Smooth muscle cell (in vitro differentiated cells): Measurements from ENCODE around the gene FAM131B. TPM values are rescaled to one million over a fixed set of nuclear protein-coding genes. Genes with fewer than 3 reads are reported as not detected.
A peak's percentile ranks its signal among the peaks of the same experiment; 100 is the strongest.

Experiments
- DNase-seq: peaks from one replicate; lab custom pipeline; 2025; ENCODE audit not compliant: unreplicated experiment; lab: John Stamatoyannopoulos, UW
- H2AFZ ChIP-seq: fragments of 200-600 bp; sonication (generic); 2 replicates; pipeline ENCODE4 v1.6.0; 2016; ENCODE audit warnings: antibody characterized with exemption, low read depth, mild to moderate bottlenecking
- H3F3A ChIP-seq: fragments of 200-600 bp; sonication (generic); 2 replicates; pipeline ENCODE4 v1.6.0; 2017; ENCODE audit warnings: antibody characterized with exemption, low read depth
- H3K27ac ChIP-seq: fragments of 200-600 bp; sonication (generic); 2 replicates; pipeline ENCODE4 v1.5.1; 2016; ENCODE audit warnings: low read depth, mild to moderate bottlenecking
- H3K27me3 ChIP-seq: fragments of 200-600 bp; sonication (generic); 2 replicates; pipeline ENCODE4 v1.6.1; 2016; ENCODE audit warnings: low read depth, mild to moderate bottlenecking
- H3K36me3 ChIP-seq: fragments of 200-600 bp; sonication (generic); 2 replicates; pipeline ENCODE4 v1.5.1; 2016; ENCODE audit warnings: low read depth
- H3K4me1 ChIP-seq: fragments of 200-600 bp; sonication (generic); 2 replicates; pipeline ENCODE4 v1.5.1; 2016; ENCODE audit warnings: low read depth
- H3K4me2 ChIP-seq: fragments of 200-600 bp; sonication (generic); 2 replicates; pipeline ENCODE4 v1.6.0; 2016; ENCODE audit warnings: mild to moderate bottlenecking
- H3K4me3 ChIP-seq: fragments of 200-600 bp; sonication (generic); 2 replicates; pipeline ENCODE4 v1.5.1; 2016; ENCODE audit warnings: mild to moderate bottlenecking
- H3K79me2 ChIP-seq: fragments of 200-600 bp; sonication (generic); 2 replicates; pipeline ENCODE4 v1.6.0; 2016; ENCODE audit warnings: low read depth, mild to moderate bottlenecking
- H3K9ac ChIP-seq: fragments of 200-600 bp; sonication (generic); 2 replicates; pipeline ENCODE4 v1.6.0; 2016; ENCODE audit warnings: low read depth
- H3K9me3 ChIP-seq: fragments of 200-600 bp; sonication (generic); replicated peaks from 2 replicates; pipeline ENCODE4 v1.5.1; 2016; ENCODE audit warnings: low read depth
- H4K20me1 ChIP-seq: fragments of 200-600 bp; sonication (generic); 2 replicates; pipeline ENCODE4 v1.6.0; 2016; ENCODE audit warnings: low read depth
- WGBS: methylation state at CpG from one replicate; pipeline ENCODE4 v1.1.7; 2016; ENCODE audit warnings: low lambda C conversion rate; 5-methylcytosine and 5-hydroxymethylcytosine counted together
- polyA plus RNA-seq: library from polyadenylated mRNA; unstranded; fragments of >200 nt; fragmentation: Nextera tagmentation; extraction: Ambion mirVana; gene quantifications from 2 replicates; pipeline ENCODE4 v1.2.1, GENCODE V29; 2016
- total RNA-seq: library from RNA; depleted of rRNA; stranded (reverse); fragments of >200 nt; gene quantifications from 2 replicates; pipeline ENCODE4 v1.2.3, GENCODE V29; 2014
- TF ChIP-seq, protein P1 (sequence below): fragments of 200-600 bp; sonication (generic); IDR thresholded peaks from 2 replicates; pipeline ENCODE4 v1.5.1; 2017; ENCODE audit warnings: borderline replicate concordance, mild to moderate bottlenecking, antibody characterized with exemption; ENCODE audit not compliant: insufficient read depth, poor library complexity, severe bottlenecking

Gene FAM131B
- total and polyA plus RNA-seq, 2 experiments from 2014 or later: 0.03 to 0.31 TPM

DNA sequence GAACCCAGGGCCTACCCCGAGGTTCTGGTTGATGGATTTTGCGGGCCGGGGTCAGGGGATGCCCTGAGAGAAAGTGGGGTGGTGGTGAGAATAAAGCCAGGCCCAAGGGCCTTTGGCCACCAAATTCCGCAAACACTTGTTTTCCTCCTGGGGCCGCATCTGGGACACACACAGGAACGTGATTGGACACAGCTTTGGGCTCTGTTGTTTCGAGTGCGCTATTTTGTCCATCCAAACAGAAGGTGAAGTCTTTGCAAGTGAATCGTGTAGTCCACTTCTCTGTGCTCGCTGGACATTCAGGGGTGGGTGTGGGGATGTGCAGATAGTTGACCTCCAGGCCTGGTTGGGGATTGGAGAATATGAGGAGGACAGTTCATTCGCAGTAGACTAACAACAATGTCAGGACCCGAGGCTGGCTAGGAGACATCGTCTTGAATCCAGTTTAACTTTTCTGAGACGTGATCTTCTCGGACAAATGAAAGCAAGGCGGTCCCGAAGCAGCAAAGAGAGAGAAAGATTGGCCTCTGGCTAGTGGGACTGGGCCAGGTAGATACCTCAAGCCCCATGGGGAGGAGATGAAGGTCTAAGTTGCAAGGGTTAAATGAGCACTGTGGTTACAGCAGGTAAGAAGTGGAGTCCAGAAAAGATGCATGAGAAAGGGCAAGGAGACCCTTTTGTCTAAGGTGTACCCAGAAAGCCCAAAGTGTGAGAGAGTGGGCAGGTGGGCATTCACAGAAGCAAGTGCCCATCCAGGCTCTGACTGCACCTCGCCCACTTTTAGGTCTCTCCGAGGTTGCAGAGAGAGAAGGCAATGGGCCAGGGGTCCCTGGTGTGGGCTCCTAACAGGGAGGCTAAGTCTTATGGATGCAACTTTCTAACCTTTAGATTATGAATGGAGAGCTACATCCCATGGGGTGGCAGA, 764 bp upstream of the FAM131B start:
- H4K20me1 ChIP-seq: no peaks in the 10 kb centered on the region
- WGBS: 42% methylated on average over 19 of the region's 19 CpGs
- H3K9ac ChIP-seq: no peak overlapping the region
- peak overlapping the region; percentile 62 for H3K4me3 ChIP-seq
- H3K4me2 ChIP-seq: peak overlapping the region; percentile 92
- H3K9me3 ChIP-seq: no peaks in the 10 kb centered on the region
- TF ChIP-seq, protein P1, sequence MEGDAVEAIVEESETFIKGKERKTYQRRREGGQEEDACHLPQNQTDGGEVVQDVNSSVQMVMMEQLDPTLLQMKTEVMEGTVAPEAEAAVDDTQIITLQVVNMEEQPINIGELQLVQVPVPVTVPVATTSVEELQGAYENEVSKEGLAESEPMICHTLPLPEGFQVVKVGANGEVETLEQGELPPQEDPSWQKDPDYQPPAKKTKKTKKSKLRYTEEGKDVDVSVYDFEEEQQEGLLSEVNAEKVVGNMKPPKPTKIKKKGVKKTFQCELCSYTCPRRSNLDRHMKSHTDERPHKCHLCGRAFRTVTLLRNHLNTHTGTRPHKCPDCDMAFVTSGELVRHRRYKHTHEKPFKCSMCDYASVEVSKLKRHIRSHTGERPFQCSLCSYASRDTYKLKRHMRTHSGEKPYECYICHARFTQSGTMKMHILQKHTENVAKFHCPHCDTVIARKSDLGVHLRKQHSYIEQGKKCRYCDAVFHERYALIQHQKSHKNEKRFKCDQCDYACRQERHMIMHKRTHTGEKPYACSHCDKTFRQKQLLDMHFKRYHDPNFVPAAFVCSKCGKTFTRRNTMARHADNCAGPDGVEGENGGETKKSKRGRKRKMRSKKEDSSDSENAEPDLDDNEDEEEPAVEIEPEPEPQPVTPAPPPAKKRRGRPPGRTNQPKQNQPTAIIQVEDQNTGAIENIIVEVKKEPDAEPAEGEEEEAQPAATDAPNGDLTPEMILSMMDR: no peak
- H3K4me1 ChIP-seq: no peaks in the 10 kb centered on the region
- H3K79me2 ChIP-seq: no peaks in the 10 kb centered on the region
- H3K27ac ChIP-seq: no peak overlapping the region
- no peaks in the 10 kb centered on the region for H3F3A ChIP-seq
- H3K36me3 ChIP-seq: no peaks in the 10 kb centered on the region
- no peak overlapping the region for H2AFZ ChIP-seq
- DNase-seq: no peak
- peaks cover 76% of the 10 kb centered on the region for H3K27me3 ChIP-seq

DNA sequence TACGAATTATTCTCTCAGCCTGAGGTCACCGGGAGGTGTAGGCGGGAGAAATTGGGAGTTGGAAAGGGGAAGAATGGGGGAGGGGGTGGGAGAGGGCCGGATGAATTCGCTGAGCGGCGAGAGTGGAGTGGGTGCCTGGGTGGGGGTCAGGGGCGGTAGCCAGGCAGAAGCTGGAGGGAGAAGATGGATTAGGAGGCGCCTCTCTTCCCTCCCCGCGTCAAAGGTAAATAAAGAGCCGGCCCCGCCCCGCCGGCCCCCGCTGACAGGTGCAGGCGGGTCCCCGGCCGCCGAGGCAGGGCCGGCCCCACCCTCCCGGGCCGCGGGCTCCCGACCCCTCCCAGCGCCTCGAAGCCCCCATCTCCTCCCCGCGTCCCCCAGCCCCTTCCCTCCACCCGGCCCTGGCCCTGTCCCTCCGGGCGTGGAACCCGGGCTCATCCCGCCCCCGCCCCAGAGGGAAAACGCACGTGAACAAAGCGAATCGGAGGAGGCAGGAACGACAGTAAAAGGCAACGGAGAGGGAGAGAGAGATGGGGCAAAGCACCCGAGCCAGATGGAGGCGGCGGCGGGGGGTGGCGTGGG, 872 bp downstream of the FAM131B start:
- Histone ChIP-seq H3K4me3 (peak overlapping the region; percentile 62), H3K4me2 (peak overlapping the region; percentile 92), H2AFZ (peak overlapping the region; percentile 72), H3K36me3 (no peaks in the 10 kb centered on the region), H3K9ac (no peak overlapping the region), H3K9me3 (no peaks in the 10 kb centered on the region), H4K20me1 (no peaks in the 10 kb centered on the region), H3K4me1 (no peaks in the 10 kb centered on the region), H3F3A (no peaks in the 10 kb centered on the region), H3K27me3 (peaks cover 73% of the 10 kb centered on the region), H3K79me2 (no peaks in the 10 kb centered on the region), H3K27ac (no peak overlapping the region)
- DNase-seq: no peak
- WGBS: 4% methylated on average over 18 of the region's 46 CpGs
- TF ChIP-seq, protein P1: no peak

DNA sequence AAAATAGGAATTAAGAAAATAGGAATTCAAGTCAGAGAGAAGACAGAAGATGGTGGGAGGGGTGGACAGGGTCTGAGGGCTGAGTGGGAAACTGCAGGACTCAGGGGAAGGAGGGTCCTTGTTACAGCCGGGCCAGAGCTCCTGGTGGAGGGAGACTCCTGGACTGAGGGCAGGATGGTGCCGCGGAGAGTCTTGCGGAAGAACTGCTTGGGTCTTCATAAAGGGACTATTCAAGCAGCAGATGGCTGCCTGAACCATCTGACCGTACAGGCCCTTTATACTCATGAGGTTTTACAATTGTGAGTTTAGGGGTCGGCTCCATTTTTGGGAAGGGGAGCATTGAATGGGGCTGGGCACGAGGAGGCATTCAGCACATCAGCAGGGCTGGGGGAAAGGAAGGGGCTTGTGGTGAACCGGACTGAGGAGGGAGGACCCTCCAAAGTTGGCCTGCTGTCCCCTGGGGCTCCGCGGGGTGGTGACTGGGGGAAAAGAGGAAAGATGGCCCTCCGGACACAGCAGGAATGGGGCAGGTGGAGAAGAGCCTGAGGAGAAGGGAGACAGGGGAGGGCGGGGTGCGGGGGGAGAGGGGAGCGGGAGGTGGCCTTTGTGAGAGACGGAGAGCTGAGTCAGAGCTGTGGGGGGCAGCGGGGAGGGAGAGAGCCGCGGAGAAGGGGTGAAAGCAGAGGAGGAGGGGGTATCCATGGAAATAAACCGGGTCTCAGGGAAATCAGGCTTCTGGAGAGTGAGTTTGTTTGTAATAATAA, 1.5 kb downstream of the FAM131B start:
- no peak for DNase-seq
- TF ChIP-seq, protein P1: no peak
- peaks cover 66% of the 10 kb centered on the region for H3K27me3 ChIP-seq
- no peak overlapping the region for H2AFZ ChIP-seq
- H3K9me3 ChIP-seq: no peaks in the 10 kb centered on the region
- no peaks in the 10 kb centered on the region for H3K36me3 ChIP-seq
- H3K27ac ChIP-seq: no peak overlapping the region
- WGBS: 50% methylated on average over 9 of the region's 19 CpGs
- no peak overlapping the region for H3K9ac ChIP-seq
- no peak overlapping the region for H3K4me3 ChIP-seq
- H3K79me2 ChIP-seq: no peaks in the 10 kb centered on the region
- H4K20me1 ChIP-seq: no peaks in the 10 kb centered on the region
- no peaks in the 10 kb centered on the region for H3F3A ChIP-seq
- no peak overlapping the region for H3K4me2 ChIP-seq
- no peaks in the 10 kb centered on the region for H3K4me1 ChIP-seq
